ENCODE measurements around the gene KCTD11. TPM values are rescaled to one million over a fixed set of nuclear protein-coding genes. Genes with fewer than 3 reads are reported as not detected.
A peak's percentile ranks its signal among the peaks of the same experiment; 100 is the strongest.
"Not testable (repeated sequence)": the region's sequence is repeated elsewhere in the genome, so short reads cannot be mapped to it uniquely, and the experiment has no call there.

KCTD11 gene
- total RNA-seq, 1 donor from 2014 or later = 2.6 TPM

DNA sequence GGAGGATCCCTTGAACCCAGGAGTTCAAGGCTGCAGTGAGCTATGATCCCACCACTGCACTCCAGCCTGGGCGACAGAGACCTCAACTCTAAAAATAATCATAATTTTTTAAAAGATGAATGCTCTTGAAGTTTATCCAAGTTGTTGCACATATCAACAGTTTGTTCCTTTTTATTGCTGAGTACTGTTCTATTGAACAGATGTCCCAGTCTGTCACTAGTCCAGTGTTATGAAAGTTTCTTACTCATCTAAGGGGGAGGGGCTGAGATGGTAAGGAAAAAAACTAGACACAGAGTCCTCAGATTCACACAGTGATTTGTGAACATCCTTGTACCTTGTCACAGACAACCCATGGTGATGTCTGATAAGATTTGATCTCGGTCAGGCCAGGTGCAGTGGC, 11.8 kb upstream of the KCTD11 start:
- ATAC-seq (no peak), DNase-seq (ENCODE audit: low spot score) (no peak)

DNA sequence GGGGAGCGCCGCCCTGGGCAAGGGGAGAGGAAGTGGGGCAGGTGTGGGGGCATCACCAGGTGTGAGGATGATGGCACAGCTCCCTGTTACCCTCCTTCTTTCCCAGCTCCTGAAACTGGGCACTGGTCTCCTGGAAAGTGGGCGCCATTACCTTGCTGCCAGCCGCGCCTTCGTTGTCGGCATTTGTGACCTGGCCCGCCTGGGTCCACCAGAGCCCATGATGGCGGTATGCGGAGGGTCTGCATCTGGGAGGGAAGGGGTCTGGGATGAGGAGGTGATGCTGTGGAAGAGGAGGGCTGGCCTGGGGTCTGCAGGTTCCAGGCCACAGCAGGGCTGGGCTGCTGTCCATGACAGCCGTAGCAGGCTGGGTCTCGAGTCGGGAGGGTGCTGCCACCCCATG, 10.1 kb upstream of the KCTD11 start:
- ATAC-seq (no peak), DNase-seq (ENCODE audit: low spot score) (no peak)

DNA sequence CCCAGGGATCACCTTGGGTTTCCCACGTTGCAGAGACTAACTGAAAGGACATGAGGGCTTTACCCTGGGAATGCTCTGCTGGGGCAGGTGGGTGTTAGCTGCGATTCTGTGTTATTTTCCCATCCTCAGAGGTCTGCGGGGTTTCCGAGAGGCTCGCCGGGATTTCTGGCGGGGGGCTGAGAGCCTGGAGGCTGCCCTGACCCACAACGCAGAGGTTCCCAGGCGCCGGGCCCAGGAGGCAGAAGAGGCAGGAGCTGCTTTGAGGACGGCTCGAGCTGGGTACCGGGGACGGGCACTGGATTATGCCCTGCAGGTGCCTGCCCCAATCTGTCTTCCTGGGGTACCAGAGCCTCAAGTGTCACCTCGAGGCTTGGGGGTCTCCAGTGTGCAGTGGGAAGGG, 8.7 kb upstream of the KCTD11 start:
- ATAC-seq (no peak), DNase-seq (ENCODE audit: low spot score) (no peak)

DNA sequence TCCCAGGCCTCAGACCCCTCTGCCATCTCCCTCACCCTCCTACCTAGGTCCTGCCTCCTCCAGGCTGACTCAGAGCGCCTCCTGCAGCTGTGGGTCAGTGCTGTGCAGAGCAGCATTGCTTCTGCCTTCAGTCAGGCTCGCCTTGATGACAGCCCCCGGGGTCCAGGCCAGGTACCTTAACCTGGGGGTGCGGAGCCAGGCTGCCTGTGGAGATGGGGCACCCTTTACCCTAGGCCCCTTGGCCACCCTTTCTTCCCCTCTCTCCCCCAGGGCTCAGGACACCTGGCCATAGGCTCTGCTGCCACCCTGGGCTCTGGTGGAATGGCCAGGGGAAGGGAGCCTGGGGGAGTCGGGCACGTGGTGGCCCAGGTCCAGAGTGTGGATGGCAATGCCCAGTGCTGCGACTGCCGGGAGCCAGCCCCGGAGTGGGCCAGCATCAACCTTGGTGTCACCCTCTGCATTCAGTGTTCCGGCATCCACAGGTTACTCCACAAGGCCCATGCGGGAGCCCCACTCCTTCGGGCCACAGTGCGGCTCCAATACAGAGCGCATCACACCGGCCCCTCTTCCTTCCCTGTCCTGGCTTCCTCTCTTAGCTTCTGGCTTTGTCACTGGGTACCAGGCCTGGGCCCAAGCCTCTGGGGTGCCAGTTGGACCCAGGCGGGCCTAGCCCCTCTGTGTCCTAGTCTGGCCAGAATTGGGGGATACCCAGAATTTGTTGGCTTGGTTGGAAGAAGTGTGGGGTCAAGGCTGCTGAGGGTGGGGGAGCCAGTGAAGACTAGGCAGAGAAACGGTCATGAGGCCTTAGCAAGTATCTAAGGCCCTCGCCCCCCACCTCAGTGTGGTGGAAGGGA, 5.0 kb upstream of the KCTD11 start:
- DNase-seq (ENCODE audit: low spot score) (peak; percentile 48), ATAC-seq (no peak)

DNA sequence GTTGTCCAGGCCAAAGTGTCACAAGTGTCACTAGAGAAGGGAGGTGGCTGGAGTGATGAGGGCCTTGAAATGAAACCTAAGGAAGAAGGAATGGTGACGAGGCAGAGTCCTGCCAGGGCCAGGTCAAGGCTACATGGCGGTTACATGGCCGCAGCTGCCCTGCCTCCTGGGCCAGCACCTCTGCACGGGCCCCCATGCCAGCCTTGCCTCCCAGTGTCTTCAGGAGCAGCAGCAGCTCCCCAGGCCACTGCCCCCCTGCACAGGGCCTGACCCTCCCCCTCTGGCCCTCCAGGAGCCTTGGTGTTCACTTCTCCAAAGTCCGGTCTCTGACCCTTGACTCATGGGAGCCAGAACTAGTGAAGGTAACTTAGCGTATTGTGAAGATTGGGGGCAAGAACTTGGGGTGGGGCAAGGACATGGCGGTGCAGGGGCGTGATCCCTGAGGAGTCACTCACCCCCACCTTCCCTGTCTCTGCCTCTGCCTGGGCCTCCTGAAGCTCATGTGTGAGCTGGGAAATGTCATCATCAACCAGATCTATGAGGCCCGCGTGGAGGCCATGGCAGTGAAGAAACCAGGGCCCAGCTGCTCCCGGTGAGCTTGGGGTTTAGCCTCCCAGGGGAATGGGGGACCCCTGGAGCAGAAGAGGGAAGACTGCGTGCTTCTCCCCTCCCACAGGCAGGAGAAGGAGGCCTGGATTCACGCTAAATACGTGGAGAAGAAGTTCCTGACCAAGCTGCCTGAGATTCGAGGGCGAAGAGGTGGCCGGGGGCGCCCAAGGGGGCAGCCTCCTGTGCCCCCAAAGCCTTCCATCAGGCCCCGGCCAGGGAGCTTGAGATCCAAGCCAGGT, 4.1 kb upstream of the KCTD11 start:
- ATAC-seq = no peak

DNA sequence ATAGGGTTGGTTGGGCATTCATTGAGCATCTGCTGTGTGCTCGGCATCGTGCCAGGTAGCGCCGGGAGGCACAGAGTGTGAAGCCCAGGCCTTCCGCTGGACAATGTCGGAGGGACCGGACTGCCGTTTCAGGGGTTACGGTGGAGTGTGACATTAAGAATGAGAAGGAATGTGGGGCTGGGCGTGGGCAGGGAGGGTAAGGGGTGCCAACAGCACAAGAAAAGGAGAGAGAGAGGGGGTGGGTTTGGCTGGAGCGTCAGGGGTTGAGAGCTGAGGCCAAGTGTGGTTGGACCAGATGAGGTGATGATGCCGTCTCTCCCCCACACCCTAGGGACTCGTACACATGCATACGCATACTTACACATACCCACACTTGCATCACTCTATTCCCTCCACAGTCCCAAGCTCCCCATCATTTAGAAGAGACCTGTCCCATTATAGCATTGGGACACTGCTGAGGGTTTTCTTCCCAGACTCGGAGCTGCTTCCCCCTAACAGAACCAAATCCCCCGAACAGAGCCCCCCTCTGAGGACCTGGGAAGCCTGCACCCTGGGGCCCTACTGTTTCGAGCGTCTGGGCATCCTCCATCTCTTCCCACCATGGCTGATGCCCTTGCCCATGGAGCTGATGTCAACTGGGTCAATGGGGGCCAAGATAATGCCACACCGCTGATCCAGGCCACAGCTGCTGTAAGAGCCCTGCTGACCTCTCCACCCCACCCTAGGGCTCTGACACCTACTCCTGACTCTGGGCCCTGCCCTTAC, 3.3 kb upstream of the KCTD11 start:
- ATAC-seq = no peak
- peak; percentile 53 for DNase-seq (ENCODE audit: low spot score)

More for the DNA sequence above, 4.1 kb upstream of the KCTD11 start:
- peak; percentile 44 for DNase-seq (ENCODE audit: low spot score)

DNA sequence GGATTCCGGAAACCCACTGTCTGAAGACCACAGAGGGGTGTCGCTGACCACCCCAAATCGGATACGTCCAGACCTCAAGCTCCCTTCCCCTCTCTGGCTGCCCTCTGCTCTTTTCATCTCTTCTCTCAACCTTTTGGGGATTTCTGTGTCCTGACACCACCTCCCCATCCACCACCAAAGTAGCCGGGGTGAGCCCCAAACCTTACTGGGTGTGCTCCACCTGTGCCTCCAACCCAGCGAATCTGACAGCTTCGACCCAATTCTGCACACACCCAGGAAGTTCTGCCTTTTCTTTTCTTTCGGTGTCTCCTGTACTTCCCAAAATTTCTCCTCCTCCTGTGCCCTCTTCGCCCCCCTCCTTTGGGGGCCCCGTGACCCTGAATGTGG, 534 bp downstream of the KCTD11 start:
- DNase-seq (ENCODE audit: low spot score) (no peak), ATAC-seq (no peak)

DNA sequence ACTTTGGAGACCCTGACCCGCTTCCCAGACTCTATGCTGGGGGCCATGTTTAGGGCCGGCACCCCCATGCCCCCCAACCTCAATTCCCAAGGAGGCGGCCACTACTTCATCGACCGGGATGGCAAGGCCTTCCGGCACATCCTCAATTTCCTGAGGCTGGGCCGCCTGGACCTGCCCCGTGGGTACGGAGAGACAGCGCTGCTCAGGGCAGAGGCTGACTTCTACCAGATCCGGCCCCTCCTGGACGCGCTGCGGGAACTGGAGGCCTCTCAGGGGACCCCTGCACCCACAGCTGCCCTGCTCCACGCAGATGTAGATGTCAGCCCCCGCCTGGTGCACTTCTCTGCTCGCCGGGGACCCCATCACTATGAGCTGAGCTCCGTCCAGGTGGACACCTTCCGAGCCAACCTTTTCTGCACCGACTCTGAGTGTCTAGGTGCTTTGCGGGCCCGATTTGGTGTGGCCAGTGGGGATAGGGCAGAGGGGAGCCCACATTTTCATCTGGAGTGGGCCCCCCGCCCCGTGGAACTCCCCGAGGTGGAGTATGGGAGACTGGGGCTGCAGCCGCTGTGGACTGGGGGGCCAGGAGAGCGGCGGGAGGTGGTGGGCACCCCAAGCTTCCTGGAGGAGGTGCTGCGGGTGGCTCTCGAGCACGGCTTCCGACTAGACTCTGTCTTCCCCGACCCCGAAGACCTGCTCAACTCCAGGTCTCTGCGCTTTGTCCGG, 1.1 kb downstream of the KCTD11 start:
- ATAC-seq = no peak
- no peak for DNase-seq (ENCODE audit: low spot score)

DNA sequence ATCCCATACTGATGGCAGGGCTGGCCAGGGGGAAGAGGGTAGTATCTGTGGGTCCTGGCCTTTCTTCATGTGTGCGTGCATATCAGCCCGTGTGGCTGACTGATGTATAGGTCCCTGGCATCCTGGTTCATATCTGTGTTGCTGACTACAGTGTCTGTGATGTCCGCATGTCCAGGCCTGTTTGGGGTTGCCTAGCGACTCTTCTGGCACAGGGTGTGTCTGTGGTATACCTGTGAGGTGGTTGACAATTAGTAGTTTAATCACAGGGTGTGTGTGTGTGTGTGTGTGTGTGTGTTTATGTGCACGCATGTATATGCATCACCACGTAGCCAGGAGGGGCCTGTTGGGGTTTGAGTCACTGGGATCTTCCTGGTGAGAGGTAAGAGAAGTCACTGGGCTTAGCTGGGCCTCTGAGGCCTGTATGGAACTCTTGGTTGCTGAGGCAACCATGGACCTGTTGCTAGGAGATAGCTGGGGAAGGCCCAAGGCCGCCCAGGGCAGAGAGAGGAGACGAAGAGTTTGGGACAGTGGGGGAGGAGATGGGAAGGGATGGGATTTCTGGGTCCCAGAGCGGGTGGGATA, 2.4 kb downstream of the KCTD11 start:
- no peak for ATAC-seq
- no peak for DNase-seq (ENCODE audit: low spot score)

DNA sequence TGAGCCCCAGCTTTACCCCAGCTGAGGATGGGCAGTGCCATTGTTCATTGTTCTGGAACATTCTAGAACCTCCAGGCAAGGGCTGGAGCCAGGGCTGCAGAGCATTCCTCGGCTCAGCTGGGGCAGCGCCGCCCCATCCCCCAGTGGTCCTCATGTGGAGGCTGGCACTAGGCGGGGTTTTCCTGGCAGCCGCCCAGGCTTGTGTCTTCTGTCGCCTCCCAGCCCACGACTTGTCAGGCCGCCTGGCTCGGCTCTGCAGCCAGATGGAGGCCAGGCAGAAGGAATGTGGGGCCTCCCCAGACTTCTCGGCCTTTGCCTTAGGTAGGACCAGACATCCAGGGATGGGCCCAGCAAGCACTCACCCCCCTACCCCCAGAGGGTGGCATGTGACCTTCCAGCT, 3.1 kb downstream of the KCTD11 start, which contains the start of gene TMEM95:
TSS of gene TMEM95 (plus strand) at position 104 of the 400 bp plus-strand sequence. CDS start at position 153, 49 bp downstream.
- ATAC-seq (no peak), DNase-seq (ENCODE audit: low spot score) (peak; percentile 49)

DNA sequence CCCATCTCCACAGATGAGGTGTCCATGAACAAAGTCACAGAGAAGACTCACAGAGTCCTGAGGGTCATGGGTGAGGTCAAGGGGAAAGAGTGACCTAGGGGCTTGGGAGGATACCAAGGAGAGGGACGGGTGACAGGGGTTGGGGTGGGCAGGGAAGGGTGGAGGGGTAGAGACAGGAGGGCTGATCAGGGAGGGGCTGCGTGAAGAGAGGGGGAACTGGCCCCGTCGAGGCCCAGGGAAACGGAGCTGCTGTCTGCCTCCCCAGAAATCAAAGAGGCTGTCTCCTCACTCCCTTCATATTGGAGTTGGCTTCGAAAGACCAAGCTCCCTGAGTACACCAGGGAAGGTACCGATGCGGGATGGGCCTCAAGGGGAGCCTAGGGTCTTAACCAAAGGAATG, 3.6 kb downstream of the KCTD11 start:
- ATAC-seq (no peak), DNase-seq (ENCODE audit: low spot score) (no peak)

DNA sequence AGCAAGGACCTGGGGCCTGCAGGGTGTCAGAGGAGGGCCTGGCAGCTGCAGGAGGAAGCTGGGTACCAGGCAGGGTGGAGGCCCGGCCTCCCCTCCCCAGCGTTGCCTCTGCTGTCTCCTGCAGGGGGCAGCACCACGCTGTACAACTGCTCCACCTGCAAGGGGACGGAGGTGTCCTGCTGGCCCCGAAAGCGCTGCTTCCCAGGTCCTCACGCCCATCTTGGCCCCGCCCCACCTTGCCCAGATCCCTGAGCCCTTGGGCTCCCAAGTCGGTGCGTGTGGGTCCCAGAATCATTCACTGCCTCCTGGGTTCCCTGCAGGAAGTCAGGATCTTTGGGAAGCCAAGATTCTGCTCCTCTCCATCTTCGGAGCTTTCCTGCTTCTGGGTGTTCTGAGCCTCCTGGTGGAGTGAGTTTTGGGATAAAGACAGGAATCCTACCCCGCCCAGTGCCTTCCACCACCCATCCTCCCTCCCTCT, 4.1 kb downstream of the KCTD11 start:
- DNase-seq (ENCODE audit: low spot score) (peak; percentile 82), ATAC-seq (peak; percentile 54)

DNA sequence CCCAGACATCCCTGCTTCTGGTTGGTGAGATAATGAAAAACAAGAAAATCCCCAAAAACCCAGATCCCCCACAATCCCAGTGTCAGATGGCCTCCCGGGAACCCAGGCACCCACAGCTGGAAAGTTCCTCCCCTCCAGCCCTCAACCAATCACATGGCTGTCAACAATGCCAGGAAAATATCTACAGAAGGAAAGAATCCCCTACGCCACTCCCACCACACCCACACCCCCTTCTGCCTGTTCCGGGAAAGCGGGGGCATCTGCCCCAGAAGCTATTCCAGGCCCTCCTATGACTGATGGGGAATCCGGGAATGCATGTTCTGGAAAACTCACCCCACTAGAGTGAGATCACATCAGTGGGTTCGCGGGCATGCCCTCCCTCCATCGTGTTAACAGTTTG, 4.8 kb downstream of the KCTD11 start:
- DNase-seq (ENCODE audit: low spot score) (no peak), ATAC-seq (no peak)

DNA sequence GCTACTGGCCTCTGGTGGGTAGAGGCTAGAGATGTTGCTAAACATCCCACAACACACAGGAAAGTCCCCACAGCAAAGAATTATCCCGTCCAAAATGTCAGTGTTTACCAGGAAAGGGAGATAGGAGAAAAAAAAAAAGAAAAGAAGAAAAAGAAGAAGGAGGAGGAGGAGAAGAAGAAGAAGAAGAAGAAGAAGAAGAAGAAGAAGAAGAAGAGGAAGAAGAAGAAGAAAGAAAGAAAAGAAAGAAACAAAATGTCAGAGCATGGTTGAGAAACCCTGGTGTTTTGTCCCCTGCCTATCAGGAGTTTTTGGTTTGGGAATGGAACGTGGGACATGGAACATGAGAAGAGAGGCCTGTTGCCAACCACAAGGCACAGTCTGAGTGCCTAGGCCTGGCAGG, 5.4 kb downstream of the KCTD11 start:
- DNase-seq (ENCODE audit: low spot score) (no peak), ATAC-seq (no peak)

DNA sequence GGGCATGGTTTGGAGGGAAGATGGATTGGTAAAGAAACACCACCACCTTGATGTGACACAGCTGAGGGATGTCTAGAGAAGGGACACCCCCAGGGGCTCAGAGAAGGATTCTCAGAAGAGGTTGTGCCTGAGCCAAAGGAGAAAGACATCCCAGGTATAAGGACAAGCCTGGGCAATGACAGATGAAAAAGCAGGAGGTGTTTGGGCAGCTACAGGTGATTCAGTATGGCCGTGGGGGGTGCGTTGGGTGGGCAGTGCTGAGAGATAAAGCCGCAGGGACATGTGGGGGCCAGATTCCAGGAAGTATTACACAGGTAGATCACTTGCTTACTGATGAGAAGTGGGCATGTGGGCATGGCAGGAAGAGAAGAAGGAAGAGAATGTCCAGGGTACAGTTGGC, 9.9 kb downstream of the KCTD11 start:
- DNase-seq (ENCODE audit: low spot score) (no peak), ATAC-seq (no peak)

DNA sequence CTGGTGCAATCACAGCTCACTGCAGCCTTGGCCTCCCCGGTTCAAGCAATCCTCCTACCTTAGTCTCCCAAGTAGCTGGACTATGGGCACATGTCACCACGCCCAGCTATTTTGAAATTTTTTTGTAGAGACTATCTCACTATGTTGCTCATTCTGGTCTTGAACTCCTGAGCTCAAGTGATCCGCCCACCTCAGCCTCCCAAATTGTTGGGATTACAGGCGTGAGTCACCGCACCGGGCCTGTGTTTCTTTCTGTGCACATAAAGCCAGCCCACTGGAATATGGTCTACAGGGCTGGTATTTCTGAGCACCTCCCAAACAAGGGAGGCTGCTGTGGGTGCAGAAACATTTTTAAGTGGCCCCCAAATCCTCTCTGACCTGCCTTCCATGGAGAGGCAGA, 11.3 kb downstream of the KCTD11 start:
- ATAC-seq (no peak), DNase-seq (ENCODE audit: low spot score) (no peak)

DNA sequence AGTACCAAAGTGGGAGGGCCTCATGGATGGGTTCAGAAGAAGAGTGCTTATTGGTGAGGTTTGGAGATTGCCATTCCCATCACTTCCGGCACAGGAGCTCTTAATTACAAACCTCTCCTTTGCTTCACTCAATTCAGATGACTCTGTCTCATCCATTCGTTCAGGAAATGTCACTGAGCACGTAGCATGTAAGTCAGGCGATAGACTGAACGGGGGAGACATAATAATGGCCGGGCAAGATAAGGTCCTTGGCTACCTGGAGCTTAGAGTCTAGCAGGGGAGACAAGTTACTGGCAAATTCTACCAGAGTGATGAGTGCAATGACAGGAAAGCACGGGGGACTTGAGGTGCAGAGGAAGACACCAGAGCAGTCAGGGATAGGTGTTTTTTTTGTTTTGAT, 14.0 kb downstream of the KCTD11 start:
- DNase-seq (ENCODE audit: low spot score); ATAC-seq: not testable (repeated sequence)

DNA sequence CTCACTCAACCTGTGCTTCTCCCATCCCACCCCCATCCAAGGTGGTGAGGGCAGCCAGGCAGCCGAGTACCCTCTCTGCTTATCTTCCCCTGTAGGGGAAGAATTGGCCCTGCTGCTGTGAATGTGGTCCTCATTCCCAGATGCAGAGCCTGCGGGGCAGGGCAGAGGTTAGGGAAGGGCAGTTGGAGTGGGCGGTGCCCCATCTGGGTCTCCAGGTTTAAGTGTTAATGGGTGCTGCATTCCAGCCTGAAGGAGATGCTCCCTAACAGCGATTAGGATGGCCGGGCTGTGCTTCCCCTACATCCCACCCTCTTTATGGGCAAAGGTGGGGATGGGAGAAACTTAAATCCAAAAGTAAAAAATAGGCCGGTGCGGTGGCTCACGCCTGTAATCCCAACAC, 15.1 kb downstream of the KCTD11 start:
- no peak for ATAC-seq
- DNase-seq (ENCODE audit: low spot score) = no peak

DNA sequence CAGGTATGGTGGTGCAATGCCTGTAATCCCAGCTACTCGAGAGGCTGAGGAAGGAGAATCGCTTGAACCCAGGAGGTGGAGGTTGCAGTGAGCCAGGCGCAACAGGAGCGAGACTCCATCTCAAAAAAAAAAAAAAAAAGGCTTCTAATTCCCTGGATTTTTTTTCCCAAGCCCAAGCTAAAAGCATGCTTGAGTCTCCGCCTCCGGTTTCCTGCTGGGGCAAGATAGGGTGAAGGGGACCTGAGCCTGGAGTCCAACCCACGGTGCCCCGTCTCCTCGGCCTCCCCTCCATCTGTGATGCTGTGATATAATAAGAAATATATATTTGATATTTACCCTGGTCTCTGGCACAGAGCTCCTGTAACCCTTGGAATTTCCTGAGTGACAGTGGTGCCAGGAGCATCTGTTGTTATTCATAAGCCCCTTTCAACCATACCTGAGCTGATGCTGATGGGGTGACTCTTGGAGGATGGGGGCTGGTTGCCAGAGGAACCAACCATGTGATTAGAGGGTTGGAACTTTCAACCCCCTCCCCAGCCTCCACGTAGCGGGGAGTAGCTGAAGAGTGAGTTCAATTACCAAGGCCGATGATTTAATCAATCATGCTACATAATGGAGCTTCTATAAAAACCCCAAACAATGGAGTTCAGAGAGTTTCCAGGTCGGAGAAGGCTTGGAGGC, 16.1 kb downstream of the KCTD11 start:
- DNase-seq (ENCODE audit: low spot score) = no peak
- no peak for ATAC-seq
